AG09309 (cell line): ENCODE measurements around the gene NRXN3.

Source experiments
- DNase-seq: peaks from one replicate; pipeline ENCODE4 v3.0.0-alpha.2; 2010; ENCODE audit warnings: low read depth
- H3K4me3 ChIP-seq: 2 replicates; pipeline ENCODE4 v1.5.1; 2011; ENCODE audit warnings: mild to moderate bottlenecking, low read depth, low read length, moderate library complexity; ENCODE audit not compliant: control insufficient read depth
- CTCF ChIP-seq: IDR thresholded peaks from 2 replicates; pipeline ENCODE4 v1.5.1; 2011; ENCODE audit warnings: mild to moderate bottlenecking, low read depth, low read length, inconsistent platforms; ENCODE audit not compliant: insufficient read depth, control insufficient read depth; ENCODE audit errors: missing control alignments

The NRXN3 gene

DNA sequence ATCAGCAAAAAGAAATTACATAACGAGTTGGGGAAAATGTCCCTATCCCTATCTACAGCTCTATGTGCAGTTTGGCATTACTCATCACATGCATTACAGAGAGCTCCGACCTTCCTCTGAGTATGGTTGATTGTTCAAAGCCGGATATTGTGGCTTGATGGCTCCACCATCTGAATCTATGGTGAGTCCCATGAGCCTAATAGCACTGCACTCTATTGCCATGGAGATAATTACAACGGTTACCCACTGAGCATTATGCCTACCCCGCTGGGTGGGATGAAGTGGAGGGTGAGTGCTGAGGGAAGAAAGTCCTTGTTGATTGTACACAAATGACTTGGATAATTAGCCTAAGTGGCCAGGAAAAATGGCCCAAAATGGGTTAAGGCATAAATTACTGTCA, 800.5 kb downstream of the NRXN3 start:
- DNase-seq: no peak
- TF ChIP-seq CTCF: no peak
- H3K4me3 ChIP-seq: no peak overlapping the region

DNA sequence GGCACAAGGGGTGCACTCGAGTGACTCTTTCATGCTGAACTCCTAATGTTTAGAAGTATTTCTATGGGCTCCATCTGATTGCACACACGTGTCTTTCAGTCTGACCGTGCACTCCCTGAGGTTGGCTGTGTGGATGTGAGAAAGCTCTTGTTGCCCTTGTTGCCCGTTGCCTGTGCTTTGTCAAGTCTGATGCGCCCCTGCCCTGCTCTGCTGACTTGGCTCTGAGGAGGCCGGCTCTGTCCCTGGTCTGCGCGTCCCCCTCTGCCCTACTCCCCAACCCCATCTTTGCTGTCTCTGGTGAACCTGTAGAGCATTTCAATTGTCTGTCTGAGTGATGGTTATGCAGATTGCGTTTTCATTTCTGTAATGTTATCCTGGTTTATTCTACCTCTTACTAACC, 802.3 kb downstream of the NRXN3 start:
- TF ChIP-seq CTCF: no peak
- DNase-seq: no peak
- no peak overlapping the region for H3K4me3 ChIP-seq

- DNase-seq: no peak
These were observed 804.5 kb downstream of the NRXN3 start for GRCh38 chr14:78974691-78975090.

GRCh38 chr14:78975734-78976133, 805.6 kb downstream of the NRXN3 start:
- DNase-seq: no peak
- TF ChIP-seq CTCF: no peak
- no peak overlapping the region for H3K4me3 ChIP-seq

More at GRCh38 chr14:78974691-78975090, 804.5 kb downstream of the NRXN3 start:
- no peak for TF ChIP-seq CTCF
- H3K4me3 ChIP-seq: no peak overlapping the region

- DNase-seq: no peak
- TF ChIP-seq CTCF: no peak
- no peak overlapping the region for H3K4me3 ChIP-seq
These were observed 808.7 kb downstream of the NRXN3 start for GRCh38 chr14:78978896-78979295.

DNA sequence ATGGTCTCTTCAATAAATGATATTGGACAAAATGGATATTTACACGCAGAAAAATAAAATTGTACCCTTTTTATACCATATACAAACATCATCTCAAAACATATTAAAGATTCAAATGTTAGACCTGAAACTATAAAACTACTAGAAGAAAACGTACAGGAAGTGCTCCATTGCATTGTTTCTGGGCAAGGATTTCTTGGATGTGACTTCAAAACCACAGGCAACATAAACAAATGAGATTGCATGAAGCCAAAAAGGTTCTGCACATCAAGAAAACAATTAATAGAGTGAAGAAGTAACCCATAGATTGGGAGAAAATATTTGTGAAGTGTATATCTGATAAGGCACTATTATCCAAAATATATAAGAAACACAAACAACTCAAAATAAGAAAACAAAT, 812.4 kb downstream of the NRXN3 start:
- no peak for DNase-seq

More for the DNA sequence above, 812.4 kb downstream of the NRXN3 start:
- no peak overlapping the region for H3K4me3 ChIP-seq
- no peak for TF ChIP-seq CTCF
